GM12892 (cell line): ENCODE results near the gene IL1RN.

Source experiments
- POLR2A ChIP-seq: IDR thresholded peaks from 2 replicates; pipeline ENCODE4 v1.6.1; 2011; ENCODE audit warnings: low read depth, low read length, control low read depth
- POLR2AphosphoS5 ChIP-seq: IDR thresholded peaks from 2 replicates; pipeline ENCODE4 v1.6.1; 2011; ENCODE audit warnings: low read depth, low read length, control low read depth
- TAF1 ChIP-seq: IDR thresholded peaks from 2 replicates; pipeline ENCODE4 v1.6.1; 2011; ENCODE audit warnings: low read depth, mild to moderate bottlenecking, control low read depth, low read length, borderline replicate concordance

DNA sequence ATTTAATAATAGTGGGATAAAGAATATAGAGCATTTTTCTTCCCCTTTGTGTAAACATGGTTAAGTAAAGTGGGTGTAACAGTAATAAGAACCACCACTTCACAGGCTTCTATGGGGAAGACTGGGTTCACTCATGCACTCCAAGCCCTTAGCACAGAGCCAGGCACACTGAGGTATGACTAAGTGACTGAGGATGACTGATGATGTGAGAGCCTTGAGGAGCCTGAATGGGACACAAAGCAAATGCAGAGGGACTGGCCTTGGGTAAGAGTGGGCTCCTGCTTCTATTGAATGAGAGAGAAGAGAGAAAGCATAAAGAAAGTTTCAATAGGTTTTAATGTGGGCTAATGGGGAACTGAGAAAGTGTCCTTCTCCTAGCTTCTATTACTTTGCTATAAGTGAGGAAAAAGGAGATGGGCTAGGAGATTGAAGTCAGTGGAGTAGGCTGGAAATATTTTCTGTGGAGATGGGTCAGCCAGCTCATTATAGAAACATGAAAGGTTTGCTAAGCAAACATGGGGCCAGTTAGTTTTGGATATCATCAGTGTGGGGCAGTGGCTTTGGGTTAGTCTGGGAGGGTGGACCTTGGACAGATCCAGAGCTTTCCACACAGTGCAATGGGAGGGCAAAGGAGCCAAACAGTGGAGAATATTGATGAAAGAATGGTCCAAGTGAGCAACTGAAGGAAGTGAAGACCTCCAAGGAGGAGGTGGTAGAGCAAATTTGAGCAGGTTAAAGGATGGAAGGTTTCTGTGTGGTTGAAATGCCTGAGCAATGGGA is 39.0 kb upstream of the IL1RN start:
- TF ChIP-seq TAF1 (no peak), POLR2A (no peak), POLR2AphosphoS5 (no peak)
